Astrocyte of the spinal cord (primary cell): ENCODE measurements around the gene SLC8A2.

Experiments used
- DNase-seq: peaks from one replicate; pipeline ENCODE4 v3.0.0; 2011; ENCODE audit warnings: low read depth, low spot score
- H3K4me3 ChIP-seq: 2 replicates; pipeline ENCODE4 v1.5.1; 2011; ENCODE audit warnings: low read depth, mild to moderate bottlenecking, low read length, moderate library complexity
- in situ Hi-C: cut with HindIII; loops from 2 replicates; pipeline ENCODE4 v1.10.0; 2017; ENCODE audit warnings: low sequenced_read_pairs
- TF ChIP-seq, protein P1 (sequence below): IDR thresholded peaks from 2 replicates; pipeline ENCODE4 v1.5.1; 2012; ENCODE audit warnings: low read depth, mild to moderate bottlenecking, low read length, inconsistent platforms

The SLC8A2 gene

DNA sequence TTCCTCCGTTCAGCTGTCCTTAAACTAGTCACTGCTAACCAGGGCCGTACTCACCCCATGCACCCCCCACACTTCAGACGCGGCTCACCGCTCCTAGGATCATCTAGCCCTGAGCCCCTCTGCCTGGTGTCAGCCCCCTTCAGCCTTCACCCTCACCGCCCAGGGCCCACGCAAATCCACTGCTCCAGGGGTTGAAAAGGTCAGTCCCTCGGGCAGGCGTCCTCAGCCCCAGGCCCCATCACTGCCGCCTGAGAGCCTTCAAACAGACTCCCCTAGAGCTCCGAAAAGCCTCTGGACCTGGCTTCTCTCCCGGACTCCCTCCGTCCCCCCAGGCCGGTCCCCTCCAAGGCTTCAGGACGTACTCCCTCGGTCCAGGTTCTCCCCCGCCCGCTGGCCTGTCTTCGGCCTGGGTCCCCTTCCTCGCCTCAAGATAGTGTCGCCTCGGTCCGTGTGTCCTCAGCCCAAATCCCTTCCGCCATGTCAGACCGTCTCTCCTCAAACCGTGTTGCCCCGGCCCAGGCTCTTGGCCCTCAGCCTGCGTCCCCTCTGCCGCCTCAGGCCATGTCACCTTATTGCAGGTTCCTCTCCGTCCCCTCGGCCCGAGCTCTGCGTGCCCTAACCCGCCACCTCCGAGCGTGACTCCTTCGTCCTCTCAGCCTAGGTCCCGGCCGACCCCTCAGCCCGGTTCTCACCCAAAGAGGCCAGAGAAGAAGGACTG, 42.6 kb upstream of the SLC8A2 start:
- in situ Hi-C loops: no loop called here
- peak overlapping the region; percentile 100 for H3K4me3 ChIP-seq
- DNase-seq: no peak
- TF ChIP-seq, protein P1, sequence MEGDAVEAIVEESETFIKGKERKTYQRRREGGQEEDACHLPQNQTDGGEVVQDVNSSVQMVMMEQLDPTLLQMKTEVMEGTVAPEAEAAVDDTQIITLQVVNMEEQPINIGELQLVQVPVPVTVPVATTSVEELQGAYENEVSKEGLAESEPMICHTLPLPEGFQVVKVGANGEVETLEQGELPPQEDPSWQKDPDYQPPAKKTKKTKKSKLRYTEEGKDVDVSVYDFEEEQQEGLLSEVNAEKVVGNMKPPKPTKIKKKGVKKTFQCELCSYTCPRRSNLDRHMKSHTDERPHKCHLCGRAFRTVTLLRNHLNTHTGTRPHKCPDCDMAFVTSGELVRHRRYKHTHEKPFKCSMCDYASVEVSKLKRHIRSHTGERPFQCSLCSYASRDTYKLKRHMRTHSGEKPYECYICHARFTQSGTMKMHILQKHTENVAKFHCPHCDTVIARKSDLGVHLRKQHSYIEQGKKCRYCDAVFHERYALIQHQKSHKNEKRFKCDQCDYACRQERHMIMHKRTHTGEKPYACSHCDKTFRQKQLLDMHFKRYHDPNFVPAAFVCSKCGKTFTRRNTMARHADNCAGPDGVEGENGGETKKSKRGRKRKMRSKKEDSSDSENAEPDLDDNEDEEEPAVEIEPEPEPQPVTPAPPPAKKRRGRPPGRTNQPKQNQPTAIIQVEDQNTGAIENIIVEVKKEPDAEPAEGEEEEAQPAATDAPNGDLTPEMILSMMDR: no peak

DNA sequence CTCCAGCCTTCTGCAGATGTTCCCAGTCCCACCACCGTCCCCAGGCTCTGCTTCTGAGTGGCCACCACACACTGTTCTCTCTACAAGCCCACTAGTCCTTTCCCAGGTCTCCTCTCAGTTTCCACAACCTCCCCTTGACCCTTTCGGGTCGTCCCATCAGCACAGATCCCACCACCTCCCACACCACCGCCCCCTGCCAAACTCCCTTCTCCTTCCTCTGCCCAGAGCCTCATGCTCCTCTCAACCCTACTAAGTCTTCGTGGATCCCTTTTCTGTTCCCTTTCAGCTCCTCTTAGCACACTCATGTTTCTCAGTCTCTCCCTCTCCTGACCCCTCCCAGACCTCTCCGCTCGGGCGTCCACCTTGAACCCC, 41.2 kb upstream of the SLC8A2 start:
- TF ChIP-seq, protein P1: no peak
- no peak for DNase-seq
- no peak overlapping the region for H3K4me3 ChIP-seq
- in situ Hi-C loops: no loop called here

DNA sequence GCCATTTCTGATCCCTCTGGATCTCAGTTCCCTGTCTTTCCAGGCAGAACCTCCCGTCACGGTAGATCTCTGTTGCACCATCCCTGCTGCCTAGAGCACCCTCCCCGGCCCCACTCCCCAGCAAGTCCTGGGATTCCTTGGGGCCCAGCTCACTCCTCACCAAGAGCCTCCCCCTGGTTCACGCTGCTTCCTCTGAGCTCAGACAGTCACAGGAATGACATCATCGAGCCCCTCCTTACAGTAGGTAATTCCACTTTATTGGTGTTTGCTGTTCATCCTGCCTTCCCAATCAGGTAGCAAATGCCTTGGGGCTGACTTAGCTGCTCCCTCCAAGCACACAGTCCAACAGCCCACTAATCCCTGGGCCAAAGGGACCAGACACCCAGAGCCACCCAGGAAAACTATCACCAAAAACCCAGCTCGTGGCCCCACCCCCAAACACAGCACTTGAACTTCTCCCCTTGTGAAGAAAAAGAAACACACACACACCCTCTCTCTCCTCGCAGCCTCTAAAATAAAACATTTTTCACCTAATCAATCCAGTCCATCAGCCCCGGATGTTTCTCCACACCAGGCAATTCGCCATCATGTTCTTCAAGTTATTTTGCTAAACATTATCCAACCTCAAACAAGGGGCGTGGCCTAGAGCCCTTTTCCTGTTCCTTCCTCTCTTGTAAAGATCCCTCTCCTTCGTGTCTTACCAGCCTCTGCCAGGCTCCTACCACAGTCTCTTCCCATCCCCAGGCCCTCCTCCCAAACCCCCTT, 40.7 kb upstream of the SLC8A2 start:
- H3K4me3 ChIP-seq: no peak overlapping the region
- DNase-seq: no peak
- TF ChIP-seq, protein P1: no peak
- in situ Hi-C loops: no loop called here

DNA sequence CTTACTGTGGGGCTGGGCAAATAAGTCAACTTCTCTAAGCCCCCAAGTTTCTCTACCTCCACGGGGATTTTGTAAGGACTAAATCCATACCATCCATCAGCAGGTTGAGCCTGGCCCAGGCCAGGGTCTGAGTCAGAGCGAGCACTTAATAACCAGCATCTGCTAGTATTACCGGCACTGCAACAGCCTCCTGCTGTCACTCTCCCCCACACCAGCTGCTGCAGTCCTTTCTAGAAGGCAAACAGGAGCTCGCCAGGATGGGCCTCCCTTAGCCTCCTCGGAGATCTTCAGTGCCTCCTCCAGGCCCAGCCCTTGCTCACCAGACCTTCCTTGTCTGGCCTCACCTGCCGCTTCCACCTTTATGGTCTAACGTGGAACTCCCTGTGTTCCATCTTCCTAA, 40.0 kb upstream of the SLC8A2 start:
- H3K4me3 ChIP-seq: no peak overlapping the region
- in situ Hi-C loops: no loop called here
- TF ChIP-seq, protein P1: no peak
- DNase-seq: peak; percentile 18

DNA sequence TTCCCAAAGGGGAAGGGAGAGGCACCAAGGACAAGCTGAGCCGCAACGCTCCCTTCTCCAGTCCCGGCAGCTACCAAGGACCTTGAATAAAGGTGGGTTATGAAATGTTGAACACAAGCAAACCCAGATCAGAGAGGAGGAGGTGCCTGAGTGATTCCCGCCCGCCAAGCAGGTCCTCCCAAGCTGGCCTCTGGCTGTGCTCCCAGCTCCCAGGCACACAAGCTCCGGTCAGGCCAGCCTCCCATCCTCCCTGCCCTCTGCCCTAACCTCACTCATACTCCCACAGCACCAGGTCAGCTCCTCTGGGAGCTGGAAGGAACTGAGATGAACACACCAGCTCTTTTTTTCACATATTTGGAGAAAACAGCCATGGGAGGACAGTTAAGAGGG, 39.4 kb upstream of the SLC8A2 start:
- H3K4me3 ChIP-seq: no peak overlapping the region
- TF ChIP-seq, protein P1: no peak
- in situ Hi-C loops: no loop called here
- DNase-seq: no peak

DNA sequence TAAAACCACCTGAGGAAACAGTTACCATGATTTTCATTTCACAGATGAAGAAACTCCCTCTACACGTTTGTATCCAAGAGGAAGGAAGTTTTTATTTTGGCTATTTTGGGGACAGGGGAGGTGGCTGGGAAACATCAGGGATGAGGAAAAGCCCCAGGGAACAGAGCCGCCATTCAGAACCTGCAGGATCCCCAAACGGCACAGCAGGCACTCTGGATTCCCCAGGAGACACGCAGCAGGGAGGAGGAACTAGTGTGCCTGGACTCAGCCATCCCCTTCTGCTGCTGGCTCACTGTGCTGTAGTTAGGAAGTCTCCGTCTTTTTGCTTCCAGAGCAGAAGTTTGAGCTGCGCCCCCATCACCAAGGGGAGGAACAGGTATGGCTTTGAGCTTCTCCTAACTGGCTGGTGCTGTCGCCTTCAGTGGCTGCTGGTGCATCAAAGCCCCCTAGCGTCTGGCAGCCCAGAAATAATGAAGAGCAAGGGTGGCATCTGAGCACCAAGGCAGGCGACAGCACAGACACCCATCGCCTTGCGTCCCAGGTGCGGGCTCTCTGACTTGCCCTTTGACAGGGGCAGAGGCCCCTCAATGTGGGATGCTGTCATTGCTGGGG, 38.9 kb upstream of the SLC8A2 start:
- DNase-seq: no peak
- TF ChIP-seq, protein P1: no peak
- in situ Hi-C loops: no loop called here
- H3K4me3 ChIP-seq: no peak overlapping the region
